ENCODE results near the gene DCTN4.
"Not testable (repeated sequence)": the region's sequence is repeated elsewhere in the genome, so short reads cannot be mapped to it uniquely, and the experiment has no call there.

DCTN4 gene

DNA sequence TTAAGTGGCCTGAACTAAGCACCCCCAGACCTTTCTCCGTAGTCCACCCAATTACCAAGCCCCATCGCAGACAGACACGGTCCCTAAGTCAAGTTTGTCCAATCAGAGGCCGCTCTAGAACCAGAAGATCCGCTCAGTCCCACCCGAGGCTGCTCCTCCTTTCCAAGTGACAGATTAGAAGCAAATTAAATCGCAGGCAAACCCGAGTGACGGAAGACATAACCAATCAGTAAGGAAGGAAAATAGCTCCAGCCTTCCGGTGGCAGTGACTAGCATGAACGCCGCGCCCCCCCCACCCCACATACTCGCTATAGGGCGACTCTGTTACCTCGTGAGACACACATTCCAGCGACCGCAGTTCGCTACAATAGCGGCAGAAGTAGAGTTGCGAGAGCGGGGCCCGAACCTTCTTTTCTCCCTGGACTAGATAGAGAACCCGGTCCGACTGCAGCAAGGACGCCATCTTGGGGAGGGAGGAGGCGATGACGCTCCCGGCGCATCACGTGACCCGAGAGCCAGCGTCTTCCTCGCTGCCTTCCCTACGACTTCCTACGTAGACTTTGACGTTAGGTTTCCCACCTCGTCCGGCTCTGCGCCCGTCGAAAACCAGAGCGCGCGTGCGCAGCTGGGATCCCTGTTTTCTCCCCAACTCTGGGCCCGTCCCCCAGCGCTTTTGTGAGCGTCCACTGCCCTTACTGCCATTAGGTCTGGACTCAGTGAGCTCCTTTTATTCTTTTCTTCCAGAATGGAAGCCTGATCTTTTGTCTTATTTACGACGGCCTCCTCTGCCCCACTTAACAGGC, at the start of gene DCTN4:
Gene DCTN4 (minus strand): TSS at position 487 of the 803 bp plus-strand sequence. CDS start 24 bp downstream, at position 463.
- peak; percentile 92 to 97 for DNase-seq

GRCh38 chr5:150804388-150804787, 45.6 kb upstream of the DCTN4 start:
- DNase-seq: no peak

- peak; percentile 2 to 29 for DNase-seq
Observed at GRCh38 chr5:150801117-150801927, 42.5 kb upstream of the DCTN4 start.

DNA sequence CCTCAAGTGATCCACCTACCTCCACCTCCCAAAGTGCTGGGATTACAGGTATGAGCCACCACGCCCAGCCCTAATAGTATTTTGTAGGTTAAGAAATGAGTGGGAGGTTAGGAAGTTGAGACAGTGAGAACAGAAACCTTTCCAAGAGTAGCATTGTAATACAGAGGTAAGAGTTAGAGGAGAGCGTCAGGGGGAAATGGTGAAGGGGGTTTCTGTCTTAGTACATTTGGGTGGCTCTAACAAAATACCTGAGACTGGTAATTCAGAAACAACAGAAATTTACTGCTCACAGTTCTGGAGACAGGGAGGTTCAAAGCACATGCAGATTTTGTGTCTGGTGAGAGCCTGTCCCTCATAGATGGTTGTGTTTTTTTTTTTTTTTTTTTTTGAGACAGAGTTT, 38.6 kb upstream of the DCTN4 start:
- DNase-seq: no peak

DNA sequence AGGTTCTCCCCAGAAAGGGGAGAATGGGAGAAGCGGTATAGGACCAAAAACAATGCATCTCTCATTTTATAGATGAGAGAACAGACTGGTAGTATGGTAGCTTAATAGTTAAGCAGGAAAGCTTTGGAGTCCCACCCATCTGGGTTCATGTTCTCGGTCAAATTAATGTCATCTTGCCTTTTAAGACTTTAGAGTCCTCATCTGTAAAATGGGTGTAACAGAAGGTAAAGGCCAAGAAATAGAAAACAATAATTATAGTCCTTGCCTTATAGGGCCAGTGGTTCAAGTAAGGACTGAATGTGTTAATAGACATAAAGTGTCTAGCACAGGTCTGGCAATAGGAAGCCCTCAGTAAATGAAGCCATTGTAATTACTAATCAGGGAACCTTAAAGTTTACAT, 36.1 kb upstream of the DCTN4 start:
- no peak for DNase-seq

DNA sequence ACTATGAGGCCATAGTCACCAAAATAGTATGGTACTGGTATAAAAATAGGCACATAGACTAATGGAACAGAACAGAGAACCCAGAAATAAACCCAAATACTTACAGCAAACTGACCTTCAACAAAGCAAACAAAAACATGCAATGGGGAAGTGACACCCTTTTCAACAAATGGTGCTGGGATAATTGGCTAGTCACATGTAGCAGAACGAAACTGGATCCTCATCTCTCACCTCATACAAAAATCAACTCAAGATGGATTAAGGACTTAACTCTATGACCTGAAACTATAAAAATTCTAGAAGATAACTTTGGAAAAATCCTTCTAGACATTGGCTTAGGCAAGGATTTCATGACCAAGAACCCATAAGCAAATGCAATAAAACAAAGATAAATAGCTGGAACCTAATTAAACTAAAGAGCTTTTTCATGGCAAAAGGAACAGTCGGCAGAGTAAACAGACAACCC, 34.6 kb upstream of the DCTN4 start:
- not testable (repeated sequence) for DNase-seq

- no peak for DNase-seq
Observed at GRCh38 chr5:150791536-150791935, 32.7 kb upstream of the DCTN4 start.

DNA sequence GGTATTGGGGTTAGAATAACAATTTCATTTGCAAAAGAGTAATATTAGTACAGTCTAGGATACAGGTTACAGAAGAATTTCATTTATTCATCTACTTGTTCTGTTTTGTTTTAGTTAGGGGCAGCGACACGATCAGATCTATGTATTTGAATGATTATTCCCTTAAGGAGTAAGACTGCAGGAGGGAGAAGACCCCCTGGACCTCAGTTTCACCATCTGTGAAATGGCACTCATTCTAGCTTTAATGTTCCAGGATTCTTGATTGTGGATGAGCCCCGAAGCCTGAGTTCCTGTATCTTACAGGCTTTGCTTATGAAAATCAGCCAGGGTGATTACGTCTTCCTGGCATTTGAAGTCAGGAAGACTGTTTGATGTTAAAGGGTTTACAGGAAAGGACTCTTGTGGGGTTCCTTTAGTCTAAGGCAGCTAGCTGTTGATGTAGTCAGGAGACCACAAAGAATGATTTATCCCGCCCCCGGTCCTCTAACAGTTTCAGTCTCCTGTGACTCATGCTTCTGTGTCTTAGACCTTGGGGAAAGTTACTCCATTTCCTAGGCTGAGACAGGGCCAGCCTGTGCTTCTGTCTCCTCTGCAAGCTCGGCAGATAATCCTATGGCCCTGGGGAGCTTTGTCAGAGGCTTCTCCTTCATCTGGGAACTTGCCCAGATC, 31.3 kb upstream of the DCTN4 start:
- DNase-seq: no peak

DNA sequence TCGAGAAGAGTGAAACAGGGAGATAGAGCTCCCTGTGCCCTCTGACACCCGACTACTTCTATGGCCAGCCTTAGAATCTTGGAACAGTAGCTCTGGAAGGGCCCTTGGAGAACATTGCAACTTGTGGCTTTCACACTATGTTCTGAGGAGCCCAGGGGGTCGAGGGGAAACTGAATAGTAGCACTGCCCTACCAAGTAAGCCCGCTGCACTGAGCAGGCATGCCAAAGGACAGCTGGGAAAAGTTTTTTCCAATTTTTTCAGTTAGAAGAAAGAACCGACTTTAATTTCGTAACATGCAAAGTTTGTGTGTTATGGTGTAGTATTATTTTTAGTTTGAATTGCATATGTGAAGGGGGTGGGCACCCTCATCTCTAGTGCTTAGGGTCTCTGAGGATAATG, 30.6 kb upstream of the DCTN4 start:
- DNase-seq: no peak

DNA sequence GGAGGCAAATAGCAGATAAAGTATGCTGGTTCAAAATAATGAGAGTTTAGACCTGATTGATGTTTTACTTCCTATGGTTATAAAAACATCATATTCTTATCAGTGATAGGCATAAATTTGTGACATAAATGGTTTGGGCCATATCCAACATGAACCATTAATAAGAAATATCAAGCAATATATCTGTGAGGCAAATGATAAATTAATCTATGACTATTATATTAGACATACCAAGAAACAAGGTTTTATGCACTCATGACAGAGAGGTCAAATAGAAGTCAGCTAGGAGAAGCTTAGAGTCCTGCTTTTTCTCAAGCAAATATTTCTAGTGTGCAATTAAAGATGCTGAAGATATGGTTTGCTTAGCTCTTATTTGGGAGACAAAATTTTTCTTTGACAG, 30.2 kb upstream of the DCTN4 start:
- DNase-seq: no peak

DNA sequence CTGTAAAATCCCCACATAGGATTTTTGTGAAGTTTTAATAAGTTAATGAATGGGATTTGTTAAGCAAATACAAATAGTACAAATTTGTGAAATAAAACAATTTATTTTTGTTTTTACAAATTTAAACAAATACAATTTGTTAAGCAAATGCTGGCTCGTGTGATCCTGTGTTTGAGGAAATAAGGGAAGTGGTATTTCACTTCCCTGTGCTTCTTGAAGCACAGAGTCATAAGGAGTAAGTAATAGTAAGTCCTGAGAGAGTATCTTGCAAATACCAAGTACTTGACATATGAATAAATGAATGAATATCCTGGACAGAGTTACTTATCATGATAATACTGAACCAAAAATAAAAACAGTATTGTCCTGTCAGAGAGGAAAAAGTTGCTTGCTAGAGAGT, 28.8 kb upstream of the DCTN4 start:
- no peak for DNase-seq

GRCh38 chr5:150786876-150787275, 28.1 kb upstream of the DCTN4 start:
- DNase-seq: no peak

DNA sequence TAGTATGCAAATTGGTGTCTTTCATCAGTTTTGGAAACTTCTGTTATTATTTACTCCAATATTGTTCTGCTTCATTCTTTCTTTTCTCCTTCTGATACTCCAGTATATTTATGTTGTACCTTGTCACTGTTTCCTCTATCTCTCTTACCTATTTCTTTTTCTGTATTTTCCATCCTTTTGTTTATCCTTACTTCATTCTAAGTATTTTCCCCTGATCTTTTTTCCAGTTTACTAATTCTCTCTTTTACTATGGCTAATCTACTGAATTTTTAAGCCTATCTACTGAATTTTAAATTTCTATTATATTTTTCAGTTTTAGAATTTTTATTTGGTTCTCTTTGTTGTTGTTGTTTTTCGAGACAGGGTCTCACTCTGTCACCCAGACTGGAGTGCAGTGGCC, 27.1 kb upstream of the DCTN4 start:
- no peak for DNase-seq

DNA sequence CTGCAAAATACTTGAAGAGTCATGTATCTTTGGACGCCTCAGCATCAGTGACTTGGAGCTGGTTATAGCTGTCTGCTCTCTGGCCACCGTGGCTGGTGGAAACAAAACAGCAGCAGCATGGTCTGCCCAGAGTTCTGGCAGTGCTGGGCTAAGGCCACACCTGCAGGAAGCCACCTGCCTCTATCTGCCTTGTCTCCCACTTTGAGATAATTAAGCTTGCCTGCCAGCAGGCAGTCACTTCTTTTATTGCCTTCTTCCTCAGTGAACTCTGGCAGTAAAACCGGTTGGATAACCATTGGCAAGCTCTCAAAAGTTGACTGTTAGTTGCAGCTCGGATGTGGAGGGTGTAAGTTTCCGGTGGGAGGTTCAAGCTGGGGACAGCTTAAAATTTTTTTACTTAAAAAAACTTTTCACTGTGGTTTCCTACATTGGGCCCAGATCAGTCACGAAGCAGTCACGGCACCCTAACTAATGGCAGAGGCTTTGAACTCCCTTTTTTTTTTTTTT, 24.7 kb upstream of the DCTN4 start:
- DNase-seq: peak; percentile 55 to 88

DNA sequence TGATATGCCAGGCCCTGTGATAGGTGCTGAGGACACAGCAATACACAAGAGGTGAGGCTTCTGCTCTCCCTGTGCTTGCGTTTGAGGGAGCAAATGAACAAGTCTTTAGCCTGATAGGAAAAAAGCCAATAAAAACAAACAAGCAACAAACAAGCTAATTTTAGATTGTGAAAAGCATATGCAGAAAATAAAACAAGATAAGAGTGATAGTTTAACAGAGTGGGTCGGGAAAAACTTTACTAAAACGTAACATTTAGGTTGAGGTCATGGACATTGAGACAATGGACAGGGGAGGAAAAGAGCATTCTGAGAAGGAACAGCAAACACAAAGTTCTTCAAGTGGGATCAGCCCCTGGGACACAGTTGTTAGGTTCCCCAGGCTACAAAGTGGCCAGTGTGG, 24.0 kb upstream of the DCTN4 start:
- DNase-seq: no peak

DNA sequence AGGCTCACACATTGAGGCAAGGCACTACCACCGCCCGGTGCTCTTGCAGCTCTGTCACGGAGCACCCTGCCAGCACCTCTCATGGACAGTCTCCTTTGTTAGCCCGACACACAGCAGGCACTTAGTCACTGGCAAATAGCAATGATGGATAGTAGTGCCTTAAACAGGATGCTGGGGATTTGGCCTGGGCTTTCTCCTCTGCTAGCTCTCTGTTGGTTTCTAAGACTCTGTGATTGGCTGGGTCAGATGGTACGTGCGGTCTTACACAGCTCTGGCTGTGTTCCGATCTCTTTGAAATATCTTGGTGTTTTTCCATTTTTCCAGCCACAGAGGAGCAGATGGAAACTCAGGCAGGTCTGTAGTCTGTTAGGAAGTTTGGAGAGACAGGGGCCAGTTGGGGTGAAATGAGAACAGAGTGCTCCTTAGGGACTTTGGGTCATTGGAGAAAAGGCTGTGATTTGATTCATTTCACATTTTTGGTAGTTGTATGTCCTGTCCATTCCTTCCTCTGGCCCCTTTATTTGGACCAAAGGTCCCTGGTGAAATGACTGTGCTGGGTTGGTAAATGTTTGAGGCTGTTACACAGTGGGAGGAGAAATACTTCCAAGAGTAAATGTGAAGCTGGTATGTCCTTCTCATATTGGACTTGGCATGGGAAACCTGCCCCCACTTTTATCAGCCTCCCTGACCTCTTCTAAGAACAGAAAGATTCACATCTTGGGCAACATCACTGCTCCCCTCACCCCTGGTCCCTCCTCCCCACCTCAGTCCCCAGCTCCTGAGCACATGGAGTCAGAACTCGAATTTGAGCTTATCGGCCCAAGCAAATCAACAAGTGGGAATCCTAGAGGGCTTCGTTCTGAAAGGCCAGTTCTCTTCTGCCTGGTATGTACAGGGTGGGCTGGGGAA, 23.1 kb upstream of the DCTN4 start:
- DNase-seq: peak in 1 of 2 experiments; percentile 55

DNA sequence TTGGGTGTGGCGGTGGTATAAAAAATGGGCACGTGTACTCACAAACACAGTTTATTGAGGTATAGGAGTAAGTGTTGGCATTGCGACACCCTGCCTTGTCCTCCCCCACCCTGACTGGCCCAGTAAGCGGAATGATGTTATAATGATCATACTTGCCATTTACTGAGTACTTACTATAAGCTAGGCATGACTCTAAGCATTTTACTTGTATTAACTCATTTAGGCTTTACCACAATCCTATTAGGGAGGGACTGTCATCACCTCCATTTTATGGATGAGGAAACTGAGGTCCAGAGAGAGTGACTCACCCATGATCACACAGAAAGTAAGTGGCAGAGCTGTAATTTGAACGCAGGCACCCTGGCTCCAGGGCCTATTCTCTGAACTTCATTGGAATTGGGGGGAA, 22.0 kb upstream of the DCTN4 start:
- DNase-seq: no peak

DNA sequence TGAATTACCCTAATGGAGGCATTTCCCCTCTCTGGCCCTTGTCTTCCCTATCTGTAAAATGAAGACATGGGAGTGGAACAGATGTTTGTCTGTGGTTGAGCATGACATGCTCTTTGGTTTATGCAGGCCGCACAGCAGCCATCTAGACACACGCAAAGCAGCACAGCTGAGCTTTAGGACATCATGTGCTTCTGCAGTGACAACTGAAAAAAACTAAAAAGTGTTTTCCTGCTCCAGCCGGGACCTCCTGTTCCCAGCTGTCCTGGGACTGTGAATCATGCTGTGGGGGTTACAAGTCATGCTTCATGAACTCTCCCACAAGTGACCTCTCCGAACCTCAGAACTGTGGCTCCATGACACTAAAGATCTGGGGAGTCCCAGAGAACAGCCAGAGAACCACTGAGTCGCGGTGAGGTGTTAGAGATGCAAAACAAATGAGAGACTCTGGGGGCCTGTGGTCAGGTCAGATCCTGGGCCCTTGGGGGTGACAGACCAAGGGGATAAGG, 21.4 kb upstream of the DCTN4 start:
- DNase-seq: no peak

DNA sequence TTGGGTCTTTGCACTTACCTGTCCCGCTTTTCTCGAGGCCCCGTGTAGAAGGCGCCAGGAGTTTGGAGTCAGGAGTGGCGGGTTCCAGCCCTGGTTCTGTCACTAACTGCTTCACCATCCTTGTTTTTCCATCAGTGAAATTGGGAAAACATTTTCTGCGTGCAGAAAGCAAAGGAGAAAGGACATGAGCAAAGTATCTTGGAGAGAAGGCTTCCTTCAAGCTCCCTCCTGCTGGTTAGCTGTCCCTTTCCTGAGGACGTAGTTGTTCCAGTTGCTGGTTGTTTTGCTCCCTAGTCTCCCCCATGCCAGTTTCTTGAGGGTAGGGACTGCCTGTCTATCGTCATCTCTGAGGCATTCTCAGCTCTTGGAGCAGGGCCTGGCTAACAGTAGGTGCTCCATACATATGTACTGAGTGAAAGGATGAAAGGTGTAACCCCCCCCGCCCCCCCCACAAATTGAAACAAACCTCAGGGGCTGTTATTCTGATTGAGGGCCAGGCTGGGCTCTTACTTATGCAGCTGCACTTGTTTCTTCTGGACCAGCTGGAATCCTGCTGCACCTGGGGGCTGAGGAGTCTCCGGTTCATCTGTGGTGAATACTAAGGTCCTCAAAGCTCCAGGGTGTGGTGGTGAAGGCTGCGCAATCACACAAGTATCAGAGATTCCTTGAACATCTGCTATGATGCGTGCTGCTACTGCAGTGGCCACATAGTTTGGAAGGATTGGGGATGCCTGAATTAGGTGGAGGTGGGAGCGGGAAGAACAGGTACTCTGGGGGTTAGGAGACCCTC, 20.8 kb upstream of the DCTN4 start:
- DNase-seq: no peak

DNA sequence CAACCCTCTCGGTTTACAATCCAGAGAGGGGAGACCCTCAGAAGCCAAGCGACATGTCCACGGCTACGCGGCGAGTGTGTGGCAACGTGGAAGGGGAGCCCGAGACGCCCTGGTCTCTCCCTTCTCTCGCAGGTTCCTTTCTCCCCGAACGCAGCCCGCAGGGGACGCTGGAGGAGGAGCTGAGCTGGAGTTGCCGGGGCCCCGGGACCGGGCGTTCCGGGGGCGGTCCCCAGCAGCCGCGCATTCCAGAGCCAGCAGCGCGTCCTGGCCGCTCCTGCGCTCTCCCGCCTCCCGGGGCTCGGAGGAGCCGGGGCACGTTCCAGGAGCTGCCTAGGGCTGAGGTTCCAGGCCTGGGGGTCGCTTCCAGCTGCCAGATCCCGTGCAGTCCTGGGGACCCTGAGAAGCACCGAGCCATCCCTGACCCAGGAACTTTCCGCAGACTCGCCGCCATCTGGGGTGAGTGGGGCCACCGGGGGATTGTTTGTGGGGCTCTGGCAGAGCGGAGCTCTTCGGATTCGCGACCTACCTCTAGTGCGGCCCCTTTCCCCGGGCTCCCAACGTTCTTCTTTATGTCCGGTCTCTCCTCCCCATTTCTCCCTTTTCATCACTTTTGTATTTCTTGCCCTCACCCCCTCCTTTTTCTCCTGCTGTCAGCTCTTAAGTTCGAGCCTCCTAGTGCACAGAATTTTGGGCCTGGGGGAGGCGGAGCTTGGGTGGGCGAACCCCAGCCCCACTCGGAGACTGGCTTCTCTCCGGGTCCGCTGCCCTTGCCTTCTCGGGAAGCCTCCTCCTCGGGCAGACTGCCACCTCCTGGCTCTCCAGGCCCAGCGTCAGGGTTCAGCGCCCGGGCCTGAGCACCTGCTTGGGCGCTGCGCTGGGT, 19.9 kb upstream of the DCTN4 start, which contains the start of gene SMIM3:
Gene SMIM3 (plus strand): TSS at position 241 of the 880 bp plus-strand sequence. CDS start 16,684 bp downstream, outside the sequence.
- DNase-seq: peak; percentile 27 to 50
